ENCODE data around the gene B4GALNT3. TPM values are rescaled to one million over a fixed set of nuclear protein-coding genes. Genes with fewer than 3 reads are reported as not detected.

Gene B4GALNT3
- total and polyA plus RNA-seq, 8 donors: 2.7 to 34.0 (median 5.7) TPM

- intact Hi-C loops (cut with DNase I): no loop called here
- no peak for TF ChIP-seq CTCF (IDR thresholded peaks at IDR 0.05)
- DNase-seq: no peak
Observed at GRCh38 chr12:580813-581212, 121.1 kb downstream of the B4GALNT3 start.

GRCh38 chr12:581321-581720, 121.6 kb downstream of the B4GALNT3 start:
- no peak for ATAC-seq
- H3K36me3 ChIP-seq: no peaks in the 10 kb centered on the region
- H3K27ac ChIP-seq: no peak overlapping the region
- no peak for TF ChIP-seq CTCF (IDR thresholded peaks at IDR 0.05)
- H3K9me3 ChIP-seq: no peaks in the 10 kb centered on the region
- peaks cover 4 to 23% of the 10 kb centered on the region in 2 donors for H3K4me1 ChIP-seq
- no peaks in the 10 kb centered on the region for H3K27me3 ChIP-seq
- no peak for DNase-seq
- intact Hi-C loops (cut with DNase I): no loop called here
- no peak overlapping the region for H3K4me3 ChIP-seq

More at GRCh38 chr12:580813-581212, 121.1 kb downstream of the B4GALNT3 start:
- Histone ChIP-seq H3K36me3 (no peaks in the 10 kb centered on the region), H3K27me3 (no peaks in the 10 kb centered on the region), H3K4me3 (no peak overlapping the region), H3K9me3 (no peaks in the 10 kb centered on the region), H3K4me1 (peaks cover 8 to 28% of the 10 kb centered on the region in 2 donors), H3K27ac (no peak overlapping the region)
- ATAC-seq: no peak

- H3K4me3 ChIP-seq: no peak overlapping the region
- H3K36me3 ChIP-seq: no peaks in the 10 kb centered on the region
- no peaks in the 10 kb centered on the region for H3K9me3 ChIP-seq
- no peak for ATAC-seq
- no peak overlapping the region for H3K27ac ChIP-seq
- intact Hi-C loops (cut with DNase I): no loop called here
- DNase-seq: no peak
- peaks cover 0 to 19% of the 10 kb centered on the region in 2 donors for H3K4me1 ChIP-seq
- H3K27me3 ChIP-seq: no peaks in the 10 kb centered on the region
- no peak for TF ChIP-seq CTCF (IDR thresholded peaks at IDR 0.05)
Observed at GRCh38 chr12:581746-582145, 122.0 kb downstream of the B4GALNT3 start.

- no peaks in the 10 kb centered on the region for H3K36me3 ChIP-seq
- H3K9me3 ChIP-seq: no peaks in the 10 kb centered on the region
- H3K4me1 ChIP-seq: peaks cover 0 to 5% of the 10 kb centered on the region in 2 donors
- no peaks in the 10 kb centered on the region for H3K27me3 ChIP-seq
- DNase-seq (no peak), ATAC-seq (no peak)
- H3K27ac ChIP-seq: no peak overlapping the region
- no peak overlapping the region for H3K4me3 ChIP-seq
- intact Hi-C loops (cut with DNase I): no loop called here
- no peak for TF ChIP-seq CTCF (IDR thresholded peaks at IDR 0.05)
Observed at GRCh38 chr12:583251-583869, 123.6 kb downstream of the B4GALNT3 start.

GRCh38 chr12:585062-586061, 125.6 kb downstream of the B4GALNT3 start:
- DNase-seq (no peak), ATAC-seq (no peak)
- Histone ChIP-seq H3K36me3 (no peaks in the 10 kb centered on the region), H3K4me3 (no peak overlapping the region), H3K9me3 (no peaks in the 10 kb centered on the region), H3K27me3 (no peaks in the 10 kb centered on the region), H3K27ac (no peak overlapping the region), H3K4me1 (no peaks in the 10 kb centered on the region)
- intact Hi-C loops (cut with DNase I): no loop called here
- TF ChIP-seq CTCF (IDR thresholded peaks at IDR 0.05): no peak
